PFSK-1 (cell line): ENCODE results near the gene ROBO1.

ENCODE experiments used
- FOXP2 ChIP-seq: optimal IDR thresholded peaks from 2 replicates; pipeline ENCODE3; 2011; ENCODE audit warnings: borderline replicate concordance, control low read depth, inconsistent platforms; ENCODE audit not compliant: insufficient read depth; ENCODE audit errors: extremely low read length, extremely low read depth
- POLR2AphosphoS5 ChIP-seq: IDR thresholded peaks from 2 replicates; pipeline ENCODE4 v1.6.1; 2012; ENCODE audit warnings: low read depth, mild to moderate bottlenecking, control low read depth, low read length, moderate library complexity
- REST ChIP-seq, 2 experiments: IDR thresholded peaks; 2 replicates each; pipeline versions ENCODE4 v1.6.1 to v1.8.0; 2011 to 2012; ENCODE audit warnings: low read depth in 2 of 2, low read length in 2 of 2, control low read depth in 1 of 2, inconsistent platforms in 1 of 2, mild to moderate bottlenecking in 1 of 2, moderate library complexity in 1 of 2; ENCODE audit not compliant: insufficient read depth in 1 of 2
- SIN3A ChIP-seq: IDR thresholded peaks from 2 replicates; pipeline ENCODE4 v1.6.1; 2012; ENCODE audit warnings: mild to moderate bottlenecking, low read length, moderate library complexity, borderline replicate concordance; ENCODE audit not compliant: insufficient read depth
- TAF1 ChIP-seq: IDR thresholded peaks from 2 replicates; pipeline ENCODE4 v1.6.1; 2012; ENCODE audit warnings: low read length, control low read depth, borderline replicate concordance; ENCODE audit not compliant: insufficient read depth

ROBO1 gene

DNA sequence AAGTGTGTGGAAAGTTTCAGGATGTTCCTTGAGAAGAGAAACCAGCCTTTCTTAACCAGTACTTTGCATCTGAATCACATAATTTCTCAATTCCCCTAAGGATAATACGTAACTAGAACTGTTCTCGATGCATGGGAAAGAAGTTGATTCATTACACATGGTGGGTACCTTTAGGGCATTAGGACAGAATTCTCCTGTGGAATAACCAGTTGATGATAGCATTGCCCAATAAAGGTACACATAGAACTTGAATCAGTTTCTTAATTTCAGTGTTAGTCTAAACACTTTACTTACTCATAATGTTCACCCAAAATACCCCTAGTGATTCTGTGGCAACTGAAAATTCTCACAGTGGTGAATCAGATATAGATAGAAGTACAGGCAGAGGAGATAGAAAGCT, 1030.9 kb downstream of the ROBO1 start:
- no peak for TF ChIP-seq REST (IDR thresholded peaks at IDR 0.05; ENCODE audit: insufficient read depth in 1 of 2, low read depth in 2 of 2, low read length in 2 of 2)
- no peak for TF ChIP-seq SIN3A
- TF ChIP-seq TAF1: no peak
- TF ChIP-seq FOXP2: no peak
- TF ChIP-seq POLR2AphosphoS5: no peak

DNA sequence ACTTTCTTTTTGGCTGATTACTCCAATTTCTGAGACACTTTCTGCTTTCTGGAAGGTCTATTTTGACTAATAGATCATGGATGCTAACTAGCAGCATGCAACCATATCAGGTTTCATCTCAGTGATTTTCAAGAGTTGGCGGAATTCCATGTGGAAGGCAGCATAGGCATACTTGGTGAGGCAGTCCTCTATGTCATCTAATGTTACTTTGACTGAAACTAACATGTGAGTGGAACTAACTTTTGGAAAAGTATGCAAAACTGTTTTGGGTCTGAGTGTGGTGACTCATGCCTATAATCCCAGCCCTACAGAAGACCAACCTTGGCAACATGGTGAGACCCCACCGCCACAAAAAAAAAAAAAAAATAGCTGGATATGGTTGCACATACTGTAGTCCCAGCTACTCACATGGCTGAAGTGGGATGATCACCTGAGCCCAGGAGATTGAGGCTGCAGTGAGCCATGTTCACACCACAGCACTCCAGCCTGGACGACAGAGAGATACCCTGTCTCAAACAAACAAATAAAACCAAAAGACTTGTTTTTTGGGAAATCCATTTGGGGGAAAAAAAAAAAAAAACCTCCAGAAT, 1033.7 kb downstream of the ROBO1 start:
- TF ChIP-seq REST (IDR thresholded peaks at IDR 0.05; ENCODE audit: insufficient read depth in 1 of 2, low read depth in 2 of 2, low read length in 2 of 2): no peak
- no peak for TF ChIP-seq SIN3A
- no peak for TF ChIP-seq POLR2AphosphoS5
- no peak for TF ChIP-seq FOXP2
- no peak for TF ChIP-seq TAF1

DNA sequence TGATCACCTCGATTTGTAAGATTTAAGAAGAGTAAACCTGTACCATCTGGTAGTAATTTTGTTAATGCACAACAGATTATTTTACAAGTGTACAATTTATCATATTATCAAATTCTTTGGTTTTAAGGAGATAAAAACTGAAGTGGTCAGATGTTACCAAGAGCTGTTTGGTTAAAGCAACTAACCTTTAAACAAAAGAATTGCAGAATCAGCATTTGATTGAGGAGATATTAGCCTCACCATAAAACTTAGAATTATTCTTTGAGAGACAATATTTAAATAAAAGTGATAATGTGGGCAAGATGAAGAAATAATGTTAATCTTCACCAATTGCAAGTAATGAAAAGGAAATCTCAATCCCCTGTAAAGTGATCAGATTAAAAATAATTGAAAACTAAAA, 1034.9 kb downstream of the ROBO1 start:
- TF ChIP-seq REST (IDR thresholded peaks at IDR 0.05; ENCODE audit: insufficient read depth in 1 of 2, low read depth in 2 of 2, low read length in 2 of 2): no peak
- TF ChIP-seq TAF1: no peak
- no peak for TF ChIP-seq SIN3A
- no peak for TF ChIP-seq POLR2AphosphoS5
- no peak for TF ChIP-seq FOXP2

GRCh38 chr3:78732471-78732870, 1035.3 kb downstream of the ROBO1 start:
- no peak for TF ChIP-seq POLR2AphosphoS5
- no peak for TF ChIP-seq SIN3A
- no peak for TF ChIP-seq REST (IDR thresholded peaks at IDR 0.05; ENCODE audit: insufficient read depth in 1 of 2, low read depth in 2 of 2, low read length in 2 of 2)
- no peak for TF ChIP-seq TAF1
- TF ChIP-seq FOXP2: no peak
